Body of pancreas (tissue), 4 donors: ENCODE data around the gene AIMP2. TPM values are rescaled to one million over a fixed set of nuclear protein-coding genes. Genes with fewer than 3 reads are reported as not detected.
"Not testable (repeated sequence)": the region's sequence is repeated elsewhere in the genome, so short reads cannot be mapped to it uniquely, and the experiment has no call there.

Experiments
- ATAC-seq: fragments of 150-250 bp; one replicate; pipeline ENCODE4 v1.9.1; 2016
- DNase-seq, 4 donors: peaks; one replicate each; pipeline ENCODE4 v3.0.0-alpha.2; 2019
- H3K27ac ChIP-seq, 4 donors: fragments of 200-600 bp; sonication (generic); 1 replicate in 3 of 4; 2 replicates in 1 of 4; pipeline versions ENCODE4 v1.5.1 to v1.6.1; 2016 to 2019; ENCODE audit warnings: mild to moderate bottlenecking in 1 of 4, mixed read lengths in 1 of 4, moderate library complexity in 1 of 4
- H3K27me3 ChIP-seq, 2 donors: fragments of 200-600 bp; sonication (generic); one replicate each; pipeline ENCODE4 v1.6.0; 2016; ENCODE audit warnings: mild to moderate bottlenecking in 1 of 2
- H3K36me3 ChIP-seq, 2 donors: fragments of 200-600 bp; sonication (generic); replicated peaks in 1 of 2; 2 replicates each; pipeline ENCODE4 v1.5.1; 2016; ENCODE audit warnings: low read depth in 2 of 2; ENCODE audit not compliant: insufficient read depth in 1 of 2
- H3K4me1 ChIP-seq: fragments of 200-600 bp; sonication (generic); one replicate; pipeline ENCODE4 v1.6.0; 2016
- H3K4me3 ChIP-seq, 2 donors: fragments of 200-600 bp; sonication (generic); 1 replicate in 1 of 2; 2 replicates in 1 of 2; pipeline ENCODE4 v1.5.1; 2016 to 2019
- H3K9me3 ChIP-seq, 3 donors: fragments of 200-600 bp; sonication (generic); 1 replicate in 2 of 3; 2 replicates in 1 of 3; pipeline ENCODE4 v1.5.1; 2016
- POLR2A ChIP-seq, 3 donors: fragments of 450-650 bp; IDR thresholded peaks; one replicate each; pipeline ENCODE4 v1.6.1; 2016; ENCODE audit warnings: antibody characterized with exemption in 3 of 3, mild to moderate bottlenecking in 2 of 3
- WGBS, 2 donors: methylation state at CpG; one replicate each; pipeline ENCODE4 v1.1.5; 2017; 5-methylcytosine and 5-hydroxymethylcytosine counted together
- intact Hi-C: fragments of 100-400 bp; cut with DNase I; formaldehyde crosslinking; loops from one replicate; pipeline ENCODE4 v1.15.1; 2023
- total RNA-seq, 2 donors: library from RNA; depleted of rRNA; stranded (reverse); fragments of >200 nt; gene quantifications; one replicate each; pipeline ENCODE4 v1.1.0, GENCODE V29; 2016
- TF ChIP-seq, protein P1 (sequence below), 7 experiments: fragments of 450-650 bp in 4 of 7; fragments of 200-600 bp in 3 of 7; sonication (generic) in 3 of 7; IDR thresholded peaks; one replicate each; pipeline ENCODE4 v1.5.1; 2016 to 2019; ENCODE audit warnings: antibody characterized with exemption in 7 of 7

The AIMP2 gene
- total RNA-seq, 2 donors from 2014 or later: 10.9 to 15.2 TPM

DNA sequence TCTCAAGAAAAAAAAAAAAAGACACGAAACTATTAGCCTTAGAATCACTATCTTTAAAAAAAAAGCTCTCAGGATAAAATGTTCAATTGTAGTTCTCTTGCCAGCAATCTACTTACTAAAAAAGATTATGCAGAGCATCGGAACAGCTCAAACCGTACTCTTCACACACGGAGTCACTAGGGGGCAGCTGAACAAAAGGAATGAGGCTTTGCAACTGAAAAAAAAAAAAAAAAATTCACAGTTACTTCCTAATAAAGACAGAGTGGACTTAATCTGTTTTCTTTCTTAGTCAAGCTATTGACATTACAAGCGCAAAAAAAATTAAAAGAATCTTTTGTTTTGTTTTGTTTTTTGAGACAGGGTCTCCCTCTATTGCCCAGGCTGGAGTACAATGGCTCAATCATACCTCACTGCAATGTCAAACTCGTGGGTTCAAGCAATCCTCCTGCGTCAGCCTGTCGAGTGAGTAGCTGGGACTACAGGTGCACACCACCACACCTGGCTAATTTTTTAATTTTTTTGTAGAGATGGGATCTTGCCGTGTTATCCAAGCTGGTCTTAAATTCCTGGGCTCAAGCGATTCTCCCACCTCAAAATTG lies 11.8 kb upstream of the AIMP2 start:
- peaks cover 0 to 5% of the 10 kb centered on the region in 2 donors for H3K36me3 ChIP-seq
- H3K27me3 ChIP-seq: no peaks in the 10 kb centered on the region
- H3K27ac ChIP-seq: no peak overlapping the region
- DNase-seq (peak; percentile 58 to 75 (median 68)), ATAC-seq (peak; percentile 79)
- H3K4me3 ChIP-seq: no peak overlapping the region
- peaks cover 11% of the 10 kb centered on the region for H3K4me1 ChIP-seq
- intact Hi-C loops: loop anchor here (10.0 kb wide), 1 partner anchor 327 kb away; no protein-coding TSS in a partner anchor
- 49 to 50% methylated on average over 10 of the region's 10 CpGs for WGBS, 2 donors
- no peaks in the 10 kb centered on the region for H3K9me3 ChIP-seq
- TF ChIP-seq, protein P1, sequence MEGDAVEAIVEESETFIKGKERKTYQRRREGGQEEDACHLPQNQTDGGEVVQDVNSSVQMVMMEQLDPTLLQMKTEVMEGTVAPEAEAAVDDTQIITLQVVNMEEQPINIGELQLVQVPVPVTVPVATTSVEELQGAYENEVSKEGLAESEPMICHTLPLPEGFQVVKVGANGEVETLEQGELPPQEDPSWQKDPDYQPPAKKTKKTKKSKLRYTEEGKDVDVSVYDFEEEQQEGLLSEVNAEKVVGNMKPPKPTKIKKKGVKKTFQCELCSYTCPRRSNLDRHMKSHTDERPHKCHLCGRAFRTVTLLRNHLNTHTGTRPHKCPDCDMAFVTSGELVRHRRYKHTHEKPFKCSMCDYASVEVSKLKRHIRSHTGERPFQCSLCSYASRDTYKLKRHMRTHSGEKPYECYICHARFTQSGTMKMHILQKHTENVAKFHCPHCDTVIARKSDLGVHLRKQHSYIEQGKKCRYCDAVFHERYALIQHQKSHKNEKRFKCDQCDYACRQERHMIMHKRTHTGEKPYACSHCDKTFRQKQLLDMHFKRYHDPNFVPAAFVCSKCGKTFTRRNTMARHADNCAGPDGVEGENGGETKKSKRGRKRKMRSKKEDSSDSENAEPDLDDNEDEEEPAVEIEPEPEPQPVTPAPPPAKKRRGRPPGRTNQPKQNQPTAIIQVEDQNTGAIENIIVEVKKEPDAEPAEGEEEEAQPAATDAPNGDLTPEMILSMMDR (IDR thresholded peaks at IDR 0.05): peak; percentile 45 to 82 (median 64)
- TF ChIP-seq POLR2A (IDR thresholded peaks at IDR 0.05): no peak

DNA sequence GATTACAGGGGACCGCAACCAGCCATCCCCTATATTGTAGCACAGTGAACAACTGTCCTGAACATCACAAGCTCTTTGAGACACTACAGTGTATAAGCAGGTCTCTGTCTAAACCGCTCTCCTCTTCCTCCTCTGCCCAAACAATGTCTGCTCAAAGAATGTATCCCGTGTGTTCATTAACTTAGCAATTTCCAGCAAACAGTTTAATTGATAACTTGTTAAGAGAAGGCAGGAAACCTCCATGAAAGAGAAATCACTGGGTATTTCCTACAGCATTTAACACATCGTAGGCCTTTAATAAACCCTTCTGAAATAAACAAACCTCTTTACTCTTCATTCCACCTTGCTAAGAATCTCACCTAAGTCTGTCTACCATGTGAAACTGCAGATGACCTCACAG lies 1.7 kb upstream of the AIMP2 start:
- intact Hi-C loops: no loop called here
- 71 to 78% methylated on average over 4 of the region's 4 CpGs for WGBS, 2 donors

DNA sequence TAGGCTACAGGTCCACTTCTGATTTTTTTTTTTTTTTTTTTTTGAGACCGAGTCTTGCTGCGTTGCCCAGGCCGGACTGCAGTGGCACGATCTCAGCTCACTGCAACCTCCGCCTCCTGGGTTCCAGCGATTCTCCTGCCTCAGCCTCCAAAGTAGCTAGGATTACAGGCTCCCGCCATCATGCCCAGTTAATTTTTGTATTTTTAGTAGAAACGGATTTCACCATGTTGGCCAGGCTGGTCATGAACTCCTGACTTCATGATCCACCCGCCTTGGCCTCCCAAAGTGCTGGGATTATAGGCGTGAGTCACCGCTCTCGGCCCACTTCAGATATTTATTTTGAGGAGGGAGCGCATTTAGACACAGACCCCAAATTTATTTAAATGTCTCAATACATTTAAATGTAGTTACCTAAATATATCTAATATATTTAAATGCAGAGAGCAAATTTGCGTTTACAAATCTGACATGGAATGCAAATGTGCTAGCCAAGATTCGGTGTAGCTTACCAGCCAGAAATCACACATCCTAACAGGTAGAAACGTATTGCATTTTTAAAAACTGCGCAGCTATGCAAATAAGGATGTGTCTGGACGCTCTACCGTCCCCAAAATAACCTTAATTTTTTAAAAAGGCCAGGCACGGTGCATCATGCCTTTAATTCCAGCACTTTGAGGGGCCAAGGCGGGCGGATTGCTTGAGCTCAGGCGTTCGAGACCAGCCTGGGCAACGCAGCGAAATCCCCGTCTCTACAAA lies 1.1 kb upstream of the AIMP2 start:
- 42 to 49% methylated on average over 27 of the region's 27 CpGs for WGBS, 2 donors
- peak overlapping the region in 1 of 4 donors; percentile 89 for H3K27ac ChIP-seq

More for the DNA sequence above, 1.7 kb upstream of the AIMP2 start:
- H3K27ac ChIP-seq: no peak overlapping the region
- TF ChIP-seq, protein P1 (IDR thresholded peaks at IDR 0.05): no peak
- TF ChIP-seq POLR2A (IDR thresholded peaks at IDR 0.05): no peak
- peaks cover 0 to 2% of the 10 kb centered on the region in 2 donors for H3K36me3 ChIP-seq
- DNase-seq: no peak
- H3K4me1 ChIP-seq: peaks cover 35% of the 10 kb centered on the region
- H3K9me3 ChIP-seq: no peaks in the 10 kb centered on the region
- no peak for ATAC-seq
- no peak overlapping the region for H3K4me3 ChIP-seq
- no peaks in the 10 kb centered on the region for H3K27me3 ChIP-seq

DNA sequence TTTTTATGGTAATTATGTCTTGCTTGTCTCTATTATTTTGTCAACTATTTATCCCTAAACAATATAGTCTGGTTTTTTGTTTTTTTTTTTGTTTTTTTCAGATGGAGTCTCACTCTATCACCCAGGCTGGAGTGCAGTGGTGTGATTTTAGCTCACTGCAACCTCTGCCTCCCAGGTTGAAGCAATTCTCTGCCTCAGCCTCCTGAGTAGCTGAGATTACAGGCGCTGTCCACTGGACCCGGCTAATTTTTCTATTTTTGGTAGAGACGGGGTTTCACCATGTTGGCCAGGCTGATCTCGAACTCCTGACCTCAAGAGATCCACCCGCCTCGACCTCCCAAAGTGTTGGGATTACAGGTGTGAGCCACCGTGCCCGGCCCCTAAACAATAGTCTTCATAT lies 1.3 kb downstream of the AIMP2 start:
- intact Hi-C loops, H3K9me3 ChIP-seq, H3K36me3 ChIP-seq, H3K4me3 ChIP-seq, H3K27me3 ChIP-seq, DNase-seq, ATAC-seq: not testable (repeated sequence)
- Histone ChIP-seq H3K27ac (peak overlapping the region in 1 of 4 donors; percentile 89), H3K4me1 (peaks cover 40% of the 10 kb centered on the region)
- 90 to 91% methylated on average over 8 of the region's 8 CpGs for WGBS, 2 donors

More for the DNA sequence above, 1.1 kb upstream of the AIMP2 start:
- ATAC-seq, DNase-seq, intact Hi-C loops, H3K27me3 ChIP-seq, H3K9me3 ChIP-seq, H3K36me3 ChIP-seq: not testable (repeated sequence)
- Histone ChIP-seq H3K4me3 (peak overlapping the region; percentile 20 to 72), H3K4me1 (peaks cover 40% of the 10 kb centered on the region)

DNA sequence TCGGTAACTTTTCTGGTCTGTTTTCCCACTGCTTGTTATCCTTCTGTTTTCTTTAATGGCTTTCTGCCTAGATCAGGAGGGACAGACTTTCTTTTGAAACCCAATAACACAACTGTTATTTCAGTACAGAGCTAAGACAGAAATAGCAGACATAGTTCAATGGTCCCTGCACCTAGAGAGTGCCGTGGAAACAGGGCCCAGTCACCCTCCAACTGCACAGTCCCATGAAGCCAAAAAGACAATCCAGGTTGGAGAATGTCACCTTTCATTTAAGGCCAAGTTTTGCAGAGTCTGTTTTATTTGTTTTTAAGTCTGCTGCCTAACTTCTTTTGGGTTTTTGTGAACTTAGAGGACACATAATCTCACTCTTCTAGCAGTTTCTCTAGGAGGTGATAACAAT lies 2.5 kb downstream of the AIMP2 start:
- no peak for TF ChIP-seq POLR2A (IDR thresholded peaks at IDR 0.05)
- TF ChIP-seq, protein P1 (IDR thresholded peaks at IDR 0.05): no peak
- intact Hi-C loops: no loop called here
- Histone ChIP-seq H3K27me3 (no peaks in the 10 kb centered on the region), H3K4me1 (peaks cover 40% of the 10 kb centered on the region), H3K36me3 (no peaks in the 10 kb centered on the region), H3K9me3 (no peaks in the 10 kb centered on the region), H3K27ac (peak overlapping the region in 2 of 4 donors; percentile 28 to 54), H3K4me3 (no peak overlapping the region)
- WGBS, 2 donors: 69 to 71% methylated on average over 2 of the region's 2 CpGs
- ATAC-seq (no peak), DNase-seq (no peak)
